Measurements from ENCODE around the gene VWA2. TPM values are rescaled to one million over a fixed set of nuclear protein-coding genes. Genes with fewer than 3 reads are reported as not detected.

The VWA2 gene
- polyA plus RNA-seq, 1 donor (not counting 4 experiments of a cell fraction or from before 2014, with no cell fraction given): 0.41 TPM

DNA sequence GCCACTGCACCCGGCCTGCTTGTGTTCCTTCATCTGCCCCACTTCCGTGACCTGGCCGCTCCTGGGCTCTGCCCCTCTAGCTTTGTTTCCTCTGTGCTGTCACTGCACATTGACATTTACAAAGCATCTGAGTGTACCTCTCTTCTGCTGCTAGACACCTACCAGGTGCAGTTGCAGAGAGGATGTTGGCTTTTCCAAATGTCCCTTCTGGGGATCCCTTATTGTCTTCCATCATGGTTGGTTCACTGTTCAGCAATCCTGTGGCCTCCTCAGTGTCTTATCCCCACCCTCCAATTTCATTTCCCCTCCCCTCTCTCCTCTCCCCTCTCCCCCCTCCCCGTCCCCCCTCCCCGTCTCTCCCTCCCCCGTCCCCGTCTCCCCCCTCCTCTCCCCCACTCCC is 13.8 kb downstream of the VWA2 start:
- dilution Hi-C loops (cut with MboI; ENCODE audit: extremely low pct_ligation_motif_present, low sequenced_read_pairs): no loop called here
- H2AFZ ChIP-seq (ENCODE audit: control insufficient read depth, low read length): no peak overlapping the region
- no peak for TF ChIP-seq EZH2 (IDR thresholded peaks at IDR 0.05; ENCODE audit: low read length)
- TF ChIP-seq, protein P1, sequence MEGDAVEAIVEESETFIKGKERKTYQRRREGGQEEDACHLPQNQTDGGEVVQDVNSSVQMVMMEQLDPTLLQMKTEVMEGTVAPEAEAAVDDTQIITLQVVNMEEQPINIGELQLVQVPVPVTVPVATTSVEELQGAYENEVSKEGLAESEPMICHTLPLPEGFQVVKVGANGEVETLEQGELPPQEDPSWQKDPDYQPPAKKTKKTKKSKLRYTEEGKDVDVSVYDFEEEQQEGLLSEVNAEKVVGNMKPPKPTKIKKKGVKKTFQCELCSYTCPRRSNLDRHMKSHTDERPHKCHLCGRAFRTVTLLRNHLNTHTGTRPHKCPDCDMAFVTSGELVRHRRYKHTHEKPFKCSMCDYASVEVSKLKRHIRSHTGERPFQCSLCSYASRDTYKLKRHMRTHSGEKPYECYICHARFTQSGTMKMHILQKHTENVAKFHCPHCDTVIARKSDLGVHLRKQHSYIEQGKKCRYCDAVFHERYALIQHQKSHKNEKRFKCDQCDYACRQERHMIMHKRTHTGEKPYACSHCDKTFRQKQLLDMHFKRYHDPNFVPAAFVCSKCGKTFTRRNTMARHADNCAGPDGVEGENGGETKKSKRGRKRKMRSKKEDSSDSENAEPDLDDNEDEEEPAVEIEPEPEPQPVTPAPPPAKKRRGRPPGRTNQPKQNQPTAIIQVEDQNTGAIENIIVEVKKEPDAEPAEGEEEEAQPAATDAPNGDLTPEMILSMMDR (optimal IDR thresholded peaks at IDR 0.05 in 1 of 3, IDR thresholded peaks at IDR 0.05 in 1 of 3, conservative IDR thresholded peaks at IDR 0.05 in 1 of 3; ENCODE audit: extremely low read depth in 1 of 3, insufficient read depth in 2 of 3, low read length in 3 of 3): no peak
- no peak for DNase-seq (ENCODE audit: low read depth, low spot score)
- no peaks in the 10 kb centered on the region for H3K27me3 ChIP-seq (ENCODE audit: control insufficient read depth, extremely low read depth, insufficient read depth, low read length)
- H3K4me1 ChIP-seq (ENCODE audit: control insufficient read depth, extremely low read depth, insufficient read depth, low read length): no peaks in the 10 kb centered on the region
- no peak overlapping the region for H3K4me2 ChIP-seq (ENCODE audit: control insufficient read depth, extremely low read depth, insufficient read depth, low read depth, low read length)
- H4K20me1 ChIP-seq (ENCODE audit: control insufficient read depth, extremely low read depth, insufficient read depth, low read length): no peaks in the 10 kb centered on the region
- no peak overlapping the region for H3K27ac ChIP-seq (ENCODE audit: control insufficient read depth, insufficient read depth, low read length)
- no peak overlapping the region for H3K4me3 ChIP-seq (ENCODE audit: control insufficient read depth in 2 of 3, extremely low read depth in 1 of 3, insufficient read depth in 2 of 3, low read depth in 1 of 3, low read length in 3 of 3)
- H3K9me3 ChIP-seq (ENCODE audit: control insufficient read depth, low read depth, low read length): no peaks in the 10 kb centered on the region
- no peaks in the 10 kb centered on the region for H3K36me3 ChIP-seq (ENCODE audit: control insufficient read depth in 2 of 2, extremely low read depth in 1 of 2, insufficient read depth in 2 of 2, low read length in 2 of 2)
- no peaks in the 10 kb centered on the region for H3K79me2 ChIP-seq (ENCODE audit: control insufficient read depth, insufficient read depth, low read length)
- no peak for FAIRE-seq
- no peak overlapping the region for H3K9ac ChIP-seq (ENCODE audit: control insufficient read depth, extremely low read depth, insufficient read depth, low read length)
- no peaks in the 10 kb centered on the region for H3K9me1 ChIP-seq (ENCODE audit: control insufficient read depth, extremely low read depth, insufficient read depth, low read length)

- Histone ChIP-seq H3K27me3 (ENCODE audit: control insufficient read depth, extremely low read depth, insufficient read depth, low read length) (no peaks in the 10 kb centered on the region), H3K9me3 (ENCODE audit: control insufficient read depth, low read depth, low read length) (no peaks in the 10 kb centered on the region), H3K4me3 (ENCODE audit: control insufficient read depth in 2 of 3, extremely low read depth in 1 of 3, insufficient read depth in 2 of 3, low read depth in 1 of 3, low read length in 3 of 3) (no peak overlapping the region), H2AFZ (ENCODE audit: control insufficient read depth, low read length) (no peak overlapping the region), H3K9ac (ENCODE audit: control insufficient read depth, extremely low read depth, insufficient read depth, low read length) (no peak overlapping the region), H3K27ac (ENCODE audit: control insufficient read depth, insufficient read depth, low read length) (no peak overlapping the region), H3K9me1 (ENCODE audit: control insufficient read depth, extremely low read depth, insufficient read depth, low read length) (no peaks in the 10 kb centered on the region), H3K79me2 (ENCODE audit: control insufficient read depth, insufficient read depth, low read length) (no peaks in the 10 kb centered on the region), H3K4me2 (ENCODE audit: control insufficient read depth, extremely low read depth, insufficient read depth, low read depth, low read length) (no peak overlapping the region), H3K4me1 (ENCODE audit: control insufficient read depth, extremely low read depth, insufficient read depth, low read length) (peaks cover 5% of the 10 kb centered on the region), H4K20me1 (ENCODE audit: control insufficient read depth, extremely low read depth, insufficient read depth, low read length) (no peaks in the 10 kb centered on the region), H3K36me3 (ENCODE audit: control insufficient read depth in 2 of 2, extremely low read depth in 1 of 2, insufficient read depth in 2 of 2, low read length in 2 of 2) (no peaks in the 10 kb centered on the region)
- DNase-seq (ENCODE audit: low read depth, low spot score) (no peak), FAIRE-seq (no peak)
- dilution Hi-C loops (cut with MboI; ENCODE audit: extremely low pct_ligation_motif_present, low sequenced_read_pairs): no loop called here
- no peak for TF ChIP-seq EZH2 (IDR thresholded peaks at IDR 0.05; ENCODE audit: low read length)
- TF ChIP-seq, protein P1 (optimal IDR thresholded peaks at IDR 0.05 in 1 of 3, IDR thresholded peaks at IDR 0.05 in 1 of 3, conservative IDR thresholded peaks at IDR 0.05 in 1 of 3; ENCODE audit: extremely low read depth in 1 of 3, insufficient read depth in 2 of 3, low read length in 3 of 3): no peak
Measured at GRCh38 chr10:114255227-114255626, 16.2 kb downstream of the VWA2 start.

Measured in keratinocyte (primary cell).